ENCODE data around the gene B3GNT7. TPM values are rescaled to one million over a fixed set of nuclear protein-coding genes. Genes with fewer than 3 reads are reported as not detected.

Gene B3GNT7
- total RNA-seq, 1 experiment from 2014 or later = 6.1 TPM

- ChIA-PET RAD21 (ENCODE audit: low non-redundant PET in 1 of 2, low total read pairs in 2 of 2, uncharacterized antibody in 2 of 2, unreplicated experiment in 2 of 2) (no interaction called here), POLR2A (no interaction called here), CTCF (no interaction called here)
- Histone ChIP-seq H3K27me3 (ENCODE audit: insufficient read depth, low read length) (no peaks in the 10 kb centered on the region), H3K4me1 (ENCODE audit: control insufficient read depth in 1 of 2, insufficient read depth in 2 of 2, low read length in 2 of 2) (peaks cover 9 to 17% of the 10 kb centered on the region in 2 experiments; a peak in 3 of 4 replicates), H3K4me3 (replicated peaks in 1 of 2; ENCODE audit: low read depth in 1 of 2, low read length in 2 of 2) (no peak overlapping the region), H3K79me2 (ENCODE audit: insufficient read depth, low read length) (no peaks in the 10 kb centered on the region), H3K9ac (ENCODE audit: low read length) (no peak overlapping the region), H3K9me3 (ENCODE audit: control insufficient read depth in 1 of 2, insufficient read depth in 1 of 2, low read depth in 1 of 2, low read length in 2 of 2) (no peaks in the 10 kb centered on the region; a peak in 1 of 4 replicates), H3K27ac (ENCODE audit: low read depth, low read length) (no peak overlapping the region), H3K36me3 (ENCODE audit: control insufficient read depth in 1 of 2, insufficient read depth in 2 of 2, low read length in 2 of 2) (no peaks in the 10 kb centered on the region; a peak in 1 of 4 replicates), H3K9me2 (ENCODE audit: insufficient read depth) (no peaks in the 10 kb centered on the region), H4K20me1 (ENCODE audit: insufficient read depth) (no peaks in the 10 kb centered on the region), H3K4me2 (ENCODE audit: low read length) (no peak overlapping the region), H2AFZ (ENCODE audit: low read depth, low read length, poor library complexity, severe bottlenecking) (no peak overlapping the region)
- ATAC-seq (no peak), DNase-seq (ENCODE audit: low read depth, low spot score) (no peak)
- TF ChIP-seq POLR2AphosphoS5 (IDR thresholded peaks at IDR 0.05; ENCODE audit: low read depth, low read length) (no peak), TCF7L2 (IDR thresholded peaks at IDR 0.05; ENCODE audit: borderline replicate concordance, extremely low read depth, insufficient read depth, insufficient read length) (no peak), EZH2phosphoT487 (IDR thresholded peaks at IDR 0.05; ENCODE audit: borderline replicate concordance) (no peak), ZBTB33 (IDR thresholded peaks at IDR 0.05; ENCODE audit: extremely low read depth, insufficient replicate concordance, low read length) (no peak), MAX (IDR thresholded peaks at IDR 0.05) (no peak), POLR2A (IDR thresholded peaks at IDR 0.05; ENCODE audit: borderline replicate concordance, extremely low read depth, insufficient read depth, insufficient read length) (no peak), JUND (IDR thresholded peaks at IDR 0.05) (no peak), RAD21 (IDR thresholded peaks at IDR 0.05; ENCODE audit: low read depth) (no peak), CBX3 (IDR thresholded peaks at IDR 0.05; ENCODE audit: low read depth) (no peak), ZNF274 (IDR thresholded peaks at IDR 0.05; ENCODE audit: low read depth, low read length) (no peak)
- no TSS peak for BruUV-seq (replicated peaks)
- intact Hi-C loops (cut with micrococcal nuclease) = no loop called here
Observed at GRCh38 chr2:231380991-231381847, 14.3 kb upstream of the B3GNT7 start.
